Ovary (tissue), 9 donors: ENCODE measurements around the gene STARD9. TPM values are rescaled to one million over a fixed set of nuclear protein-coding genes. Genes with fewer than 3 reads are reported as not detected.

Experiments used
- DNase-seq, 5 donors: peaks; one replicate each; pipeline ENCODE4 v3.0.0-alpha.2; 2019 to 2020
- H3K27ac ChIP-seq, 2 donors: fragments of 200-600 bp; one replicate each; pipeline versions ENCODE4 v1.5.1 to v1.8.0; 2019 to 2022
- H3K27me3 ChIP-seq: fragments of 200-600 bp; one replicate; pipeline ENCODE4 v1.8.0; 2022
- H3K36me3 ChIP-seq: fragments of 200-600 bp; sonication (generic); one replicate; pipeline ENCODE4 v1.5.1; 2019
- H3K4me1 ChIP-seq: one replicate; pipeline ENCODE4 v1.8.1; 2013; ENCODE audit warnings: mild to moderate bottlenecking, moderate library complexity; ENCODE audit not compliant: insufficient read depth
- H3K4me3 ChIP-seq: fragments of 200-600 bp; sonication (generic); one replicate; pipeline ENCODE4 v1.5.1; 2017
- H3K9me3 ChIP-seq, 2 donors: fragments of 200-600 bp in 1 of 2; sonication (generic) in 1 of 2; one replicate each; pipeline versions ENCODE4 v1.5.1 to v1.8.1; 2013 to 2019; ENCODE audit warnings: mild to moderate bottlenecking in 1 of 2, moderate library complexity in 1 of 2
- CTCF ChIP-seq, 3 donors: fragments of 450-650 bp in 2 of 3; fragments of 200-600 bp in 1 of 3; IDR thresholded peaks; one replicate each; pipeline versions ENCODE4 v1.5.1 to v1.8.0; 2016 to 2022; ENCODE audit warnings: antibody characterized with exemption in 3 of 3, mild to moderate bottlenecking in 1 of 3
- EP300 ChIP-seq: sonication (generic); formaldehyde crosslinking; IDR thresholded peaks from one replicate; pipeline ENCODE4 v1.6.1; 2017; ENCODE audit warnings: antibody characterized with exemption
- POLR2A ChIP-seq: fragments of 450-650 bp; IDR thresholded peaks from one replicate; pipeline ENCODE4 v1.6.1; 2017; ENCODE audit warnings: antibody characterized with exemption, mild to moderate bottlenecking, moderate library complexity
- WGBS, 3 donors: extraction: QIAGEN DNeasy Blood & Tissue Kit in 1 of 3; methylation state at CpG; one replicate each; pipeline versions ENCODE4 v1.1.5 to v1.1.7; 2013 to 2017; 5-methylcytosine and 5-hydroxymethylcytosine counted together
- intact Hi-C, 4 donors: fragments of 100-400 bp; cut with DNase I; formaldehyde crosslinking; loops; one replicate each; pipeline versions ENCODE4 v1.11.0 to v1.15.1; 2022 to 2023
- polyA plus RNA-seq, 2 donors: library from polyadenylated mRNA; stranded (reverse); fragments of 200-250 nt in 1 of 2; fragments of 350-450 nt in 1 of 2; fragmentation: Illumina TruSeq in 1 of 2; extraction: RNeasy Lipid Tissue Mini Kit (QIAGEN cat#74804) in 1 of 2; gene quantifications; one replicate each; pipeline ENCODE4 v1.2.3, GENCODE V29; 2013 to 2014
- total RNA-seq, 7 donors: library from RNA; depleted of rRNA in 2 of 7; stranded (reverse); fragments of >200 nt in 2 of 7; fragmentation: NEBNext Ultra II Directional in 3 of 7; extraction: Animal tissue kit (Norgen Biotek cat#: 25700) in 3 of 7; gene quantifications; one replicate each; pipeline versions ENCODE4 v1.1.0 to v1.2.4, GENCODE V29; 2016 to 2023
- donor health status: DM: no; HTN: no; CAD: no; lungs with moderate emphysema.
- donor health status: DM: no; HTN: no; CAD: no.
- donor health status: Bipolar disorder and iron deficiency.
- donor health status: DM: yes; HTN: yes; CAD: no.
- donor health status: DM: no; HTN: no; CAD: no.
- donor health status: DM: yes; HTN: yes; CAD: no.

STARD9 gene
- total and polyA plus RNA-seq, 9 donors: 11.3 to 40.3 (median 29.4) TPM

GRCh38 chr15:42727750-42728381, 152.5 kb downstream of the STARD9 start:
- TF ChIP-seq CTCF (IDR thresholded peaks at IDR 0.05): no peak
- no peak for TF ChIP-seq EP300
- no peak for TF ChIP-seq POLR2A
- Histone ChIP-seq H3K4me3 (no peak overlapping the region), H3K27ac (no peak overlapping the region), H3K4me1 (no peaks in the 10 kb centered on the region), H3K9me3 (no peaks in the 10 kb centered on the region), H3K36me3 (no peaks in the 10 kb centered on the region), H3K27me3 (no peaks in the 10 kb centered on the region)
- WGBS, 3 donors: 53 to 61% (median 58%) methylated on average over 13 of the region's 13 CpGs
- intact Hi-C loops: no loop called here
- no peak for DNase-seq

GRCh38 chr15:42728560-42728959, 153.2 kb downstream of the STARD9 start:
- no peak overlapping the region for H3K27ac ChIP-seq
- no peaks in the 10 kb centered on the region for H3K9me3 ChIP-seq
- no peak for TF ChIP-seq POLR2A
- no peak for DNase-seq
- WGBS, 3 donors: 70 to 83% (median 78%) methylated on average over 5 of the region's 5 CpGs
- no peak overlapping the region for H3K4me3 ChIP-seq
- H3K4me1 ChIP-seq: no peaks in the 10 kb centered on the region
- intact Hi-C loops: no loop called here
- H3K27me3 ChIP-seq: no peaks in the 10 kb centered on the region
- no peaks in the 10 kb centered on the region for H3K36me3 ChIP-seq

- WGBS, 3 donors: 75 to 77% (median 77%) methylated on average over 14 of the region's 14 CpGs
- no peak overlapping the region for H3K27ac ChIP-seq
These were observed 153.6 kb downstream of the STARD9 start for GRCh38 chr15:42728972-42729371.

GRCh38 chr15:42729409-42729808, 154.0 kb downstream of the STARD9 start:
- no peak for DNase-seq
- Histone ChIP-seq H3K9me3 (no peaks in the 10 kb centered on the region), H3K4me1 (no peaks in the 10 kb centered on the region), H3K4me3 (no peak overlapping the region), H3K27ac (no peak overlapping the region), H3K36me3 (no peaks in the 10 kb centered on the region), H3K27me3 (no peaks in the 10 kb centered on the region)
- intact Hi-C loops: no loop called here
- 86 to 95% (median 88%) methylated on average over 7 of the region's 7 CpGs for WGBS, 3 donors
- TF ChIP-seq CTCF (IDR thresholded peaks at IDR 0.05): no peak
- TF ChIP-seq POLR2A: no peak
- no peak for TF ChIP-seq EP300

More at GRCh38 chr15:42728972-42729371, 153.6 kb downstream of the STARD9 start:
- intact Hi-C loops: no loop called here
- H3K27me3 ChIP-seq: no peaks in the 10 kb centered on the region
- TF ChIP-seq EP300: no peak
- no peak for TF ChIP-seq CTCF (IDR thresholded peaks at IDR 0.05)
- no peak for TF ChIP-seq POLR2A
- H3K4me1 ChIP-seq: no peaks in the 10 kb centered on the region
- H3K9me3 ChIP-seq: no peaks in the 10 kb centered on the region
- no peaks in the 10 kb centered on the region for H3K36me3 ChIP-seq
- no peak for DNase-seq
- H3K4me3 ChIP-seq: no peak overlapping the region

- 82 to 85% (median 82%) methylated on average over 8 of the region's 8 CpGs for WGBS, 3 donors
- Histone ChIP-seq H3K4me3 (no peak overlapping the region), H3K36me3 (no peaks in the 10 kb centered on the region), H3K4me1 (no peaks in the 10 kb centered on the region), H3K27me3 (no peaks in the 10 kb centered on the region), H3K27ac (no peak overlapping the region), H3K9me3 (no peaks in the 10 kb centered on the region)
- no peak for DNase-seq
- TF ChIP-seq POLR2A (no peak), CTCF (IDR thresholded peaks at IDR 0.05) (no peak), EP300 (no peak)
- intact Hi-C loops: loop anchor here in 2 of 4 donors (10.0 kb wide), 1 partner anchor 195 kb away; the partner anchor contains the start of gene TTBK2 (in 2 of the 2)
These were observed 154.7 kb downstream of the STARD9 start for GRCh38 chr15:42730135-42730534.
